Small intestine (tissue), 7 donors: Measurements from ENCODE around the gene VIPAS39. TPM values are rescaled to one million over a fixed set of nuclear protein-coding genes. Genes with fewer than 3 reads are reported as not detected.
A peak's percentile ranks its signal among the peaks of the same experiment; 100 is the strongest.
"Not testable (repeated sequence)": the region's sequence is repeated elsewhere in the genome, so short reads cannot be mapped to it uniquely, and the experiment has no call there.

Source experiments
- DNase-seq, 2 donors: peaks; one replicate each; pipeline versions ENCODE4 v3.0.0 to v3.0.0-alpha.2; 2013
- FAIRE-seq: peaks from 2 replicates; lab custom pipeline; 2012; peaks lifted over from hg19 to GRCh38; lab: Jason Lieb, UNC
- H3K27ac ChIP-seq, 3 donors: one replicate each; pipeline ENCODE4 v1.5.1; 2013; ENCODE audit warnings: low read length in 2 of 3, mild to moderate bottlenecking in 2 of 3, control low read depth in 1 of 3, inconsistent platforms in 1 of 3, low read depth in 1 of 3, moderate library complexity in 1 of 3
- H3K27me3 ChIP-seq, 3 donors: one replicate each; pipeline ENCODE4 v1.6.1; 2013; ENCODE audit warnings: low read length in 3 of 3, inconsistent platforms in 1 of 3; ENCODE audit not compliant: control insufficient read depth in 3 of 3, insufficient read depth in 3 of 3
- H3K36me3 ChIP-seq, 3 donors: one replicate each; pipeline ENCODE4 v1.6.1; 2013; ENCODE audit warnings: low read length in 3 of 3, inconsistent platforms in 1 of 3, low read depth in 1 of 3, mild to moderate bottlenecking in 1 of 3, moderate library complexity in 1 of 3; ENCODE audit not compliant: control insufficient read depth in 3 of 3, insufficient read depth in 2 of 3
- H3K4me1 ChIP-seq, 3 donors: one replicate each; pipeline ENCODE4 v1.6.1; 2013; ENCODE audit warnings: low read length in 2 of 3, inconsistent platforms in 1 of 3, low read depth in 1 of 3, mild to moderate bottlenecking in 1 of 3, moderate library complexity in 1 of 3; ENCODE audit not compliant: control insufficient read depth in 3 of 3, insufficient read depth in 2 of 3
- H3K4me3 ChIP-seq, 3 donors: one replicate each; pipeline ENCODE4 v1.5.1; 2013; ENCODE audit warnings: low read length in 3 of 3, control low read depth in 1 of 3, inconsistent platforms in 1 of 3, low read depth in 1 of 3, mild to moderate bottlenecking in 1 of 3, moderate library complexity in 1 of 3
- H3K9me3 ChIP-seq, 2 donors: one replicate each; pipeline ENCODE4 v1.6.1; 2013; ENCODE audit warnings: low read depth in 1 of 2, low read length in 1 of 2; ENCODE audit not compliant: control insufficient read depth in 2 of 2, insufficient read depth in 1 of 2
- WGBS, 3 donors: extraction: QIAGEN DNeasy Blood & Tissue Kit; methylation state at CpG; one replicate each; pipeline ENCODE4 v1.1.7; 2013; 5-methylcytosine and 5-hydroxymethylcytosine counted together
- polyA plus RNA-seq, 4 donors: library from polyadenylated mRNA; stranded (reverse) in 3 of 4; unstranded in 1 of 4; fragments of 200-250 nt in 3 of 4; fragments of 120-200 nt in 1 of 4; gene quantifications; one replicate each; pipeline versions ENCODE4 v1.2.1 to v1.2.3, GENCODE V29; 2013
- donor health status: healthy with polysubstance abuse.
- donor health status: control.
- donor health status: control.
- donor health status: Bipolar disorder and iron deficiency.
- donor health status: healthy.

The VIPAS39 gene
- polyA plus RNA-seq, 4 donors = 9.5 to 27.3 (median 12.7) TPM

GRCh38 chr14:77426396-77426795 lies 31.0 kb downstream of the VIPAS39 start:
- Histone ChIP-seq H3K27ac (no peak overlapping the region), H3K4me1 (no peaks in the 10 kb centered on the region), H3K27me3 (no peaks in the 10 kb centered on the region), H3K9me3 (no peaks in the 10 kb centered on the region), H3K36me3 (peaks cover 22 to 44% (median 31%) of the 10 kb centered on the region in 3 donors), H3K4me3 (no peak overlapping the region)
- FAIRE-seq (no peak), DNase-seq (no peak)
- WGBS, 3 donors = 96 to 98% (median 97%) methylated on average over 3 of the region's 3 CpGs

- H3K27ac ChIP-seq = no peak overlapping the region
- H3K4me3 ChIP-seq = no peak overlapping the region
- peaks cover 22 to 40% (median 31%) of the 10 kb centered on the region in 3 donors for H3K36me3 ChIP-seq
- FAIRE-seq = no peak
- WGBS, 3 donors = 86 to 98% (median 96%) methylated on average over 3 of the region's 3 CpGs
- no peaks in the 10 kb centered on the region for H3K27me3 ChIP-seq
- H3K4me1 ChIP-seq = no peaks in the 10 kb centered on the region
- peaks cover 0 to 1% of the 10 kb centered on the region in 2 donors for H3K9me3 ChIP-seq
- no peak for DNase-seq
These were observed 32.5 kb downstream of the VIPAS39 start for GRCh38 chr14:77424862-77425261.

GRCh38 chr14:77423423-77423822 lies 34.0 kb downstream of the VIPAS39 start, which contains the start of gene NOXRED1:
Gene NOXRED1, minus strand, starts transcription at chr14:77423523. Its CDS starts 634 bp downstream, at chr14:77422889.
- Histone ChIP-seq H3K36me3 (peaks cover 17 to 29% (median 20%) of the 10 kb centered on the region in 3 donors), H3K27ac (no peak within 1 kb of the TSS), H3K9me3 (peaks cover 0 to 13% of the 10 kb centered on the region in 2 donors), H3K4me3 (no peak within 1 kb of the TSS), H3K4me1 (no peaks in the 10 kb centered on the region), H3K27me3 (no peaks in the 10 kb centered on the region)
- FAIRE-seq = no peak
- no peak for DNase-seq
- 97 to 100% (median 99%) methylated on average over 1 of the region's 1 CpG for WGBS, 3 donors

- WGBS, 3 donors = 49 to 89% (median 69%) methylated on average over 2 of the region's 2 CpGs
- no peak for FAIRE-seq
These were observed 36.2 kb downstream of the VIPAS39 start for GRCh38 chr14:77421201-77421600.

GRCh38 chr14:77416836-77417235 lies 40.6 kb downstream of the VIPAS39 start:
- peaks cover 0 to 17% of the 10 kb centered on the region in 2 donors for H3K9me3 ChIP-seq
- WGBS, 3 donors = 93 to 96% (median 95%) methylated on average over 6 to 8 of the region's 8 CpGs
- no peak for FAIRE-seq
- H3K36me3 ChIP-seq = peaks cover 0 to 2% (median 0%) of the 10 kb centered on the region in 3 donors
- no peaks in the 10 kb centered on the region for H3K27me3 ChIP-seq
- H3K4me1 ChIP-seq = no peaks in the 10 kb centered on the region
- no peak for DNase-seq
- no peak overlapping the region for H3K4me3 ChIP-seq
- H3K27ac ChIP-seq = no peak overlapping the region

More at GRCh38 chr14:77421201-77421600, 36.2 kb downstream of the VIPAS39 start:
- Histone ChIP-seq H3K27ac (no peak overlapping the region), H3K36me3 (peaks cover 10 to 17% (median 12%) of the 10 kb centered on the region in 3 donors), H3K27me3 (no peaks in the 10 kb centered on the region), H3K4me1 (no peaks in the 10 kb centered on the region), H3K4me3 (no peak overlapping the region), H3K9me3 (peaks cover 0 to 17% of the 10 kb centered on the region in 2 donors)
- no peak for DNase-seq

DNA sequence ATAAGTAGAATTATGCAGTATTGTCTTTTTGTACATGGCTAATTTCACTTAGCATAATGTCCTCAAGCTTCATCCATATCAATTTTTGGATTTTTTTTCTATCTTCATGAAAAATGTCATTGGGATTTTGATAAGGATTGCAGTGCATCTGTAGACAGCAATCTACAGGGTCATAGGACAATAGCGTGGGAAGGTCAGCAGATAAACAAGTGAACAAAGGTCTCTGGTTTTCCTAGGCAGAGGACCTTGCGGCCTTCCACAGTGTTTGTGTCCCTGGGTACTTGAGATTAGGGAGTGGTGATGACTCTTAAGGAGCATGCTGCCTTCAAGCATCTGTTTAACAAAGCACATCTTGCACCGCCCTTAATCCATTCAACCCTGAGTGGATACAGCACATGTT lies 41.3 kb downstream of the VIPAS39 start:
- H3K36me3 ChIP-seq, H3K27me3 ChIP-seq, FAIRE-seq, H3K4me1 ChIP-seq, H3K4me3 ChIP-seq, DNase-seq, H3K27ac ChIP-seq: not testable (repeated sequence)
- peaks cover 0 to 17% of the 10 kb centered on the region in 2 donors for H3K9me3 ChIP-seq
- WGBS, 3 donors = 43 to 79% (median 59%) methylated on average over 2 of the region's 3 CpGs

DNA sequence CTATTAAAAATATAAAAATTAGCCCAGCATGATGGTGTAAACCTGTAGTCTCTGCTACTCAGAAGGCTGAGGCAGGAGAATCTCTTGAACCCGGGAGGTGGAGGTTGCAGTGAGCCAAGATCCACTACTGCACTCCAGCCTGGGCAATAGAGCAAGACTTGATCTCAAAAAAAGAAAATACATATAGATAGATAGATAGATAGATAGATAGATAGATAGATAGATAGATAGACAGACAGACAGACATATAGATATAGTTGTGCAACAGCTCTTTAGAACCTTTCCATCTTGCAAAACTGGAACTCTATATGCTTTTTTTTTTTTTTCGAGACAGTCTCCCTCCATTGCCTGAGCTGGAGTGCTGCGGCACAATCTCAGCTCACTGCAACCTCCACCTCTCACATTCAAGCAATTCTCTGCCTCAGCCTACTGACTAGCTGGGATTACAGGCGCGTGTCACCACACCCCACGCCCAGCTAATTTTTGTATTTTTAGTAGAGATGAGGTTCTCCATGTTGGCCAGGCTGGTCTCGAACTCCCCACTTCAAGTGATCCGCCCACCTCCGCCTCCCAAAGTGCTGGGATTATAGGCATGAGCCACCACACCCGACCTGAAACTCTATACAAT lies 41.9 kb downstream of the VIPAS39 start:
- not testable (repeated sequence) for H3K4me3 ChIP-seq, DNase-seq, H3K36me3 ChIP-seq, H3K4me1 ChIP-seq, FAIRE-seq, H3K27me3 ChIP-seq, H3K27ac ChIP-seq
- whole genome bisulfite sequencing, 3 donors = 92 to 95% (median 94%) methylated on average over 10 of the region's 10 CpGs
- peaks cover 0 to 17% of the 10 kb centered on the region in 2 donors for H3K9me3 ChIP-seq

DNA sequence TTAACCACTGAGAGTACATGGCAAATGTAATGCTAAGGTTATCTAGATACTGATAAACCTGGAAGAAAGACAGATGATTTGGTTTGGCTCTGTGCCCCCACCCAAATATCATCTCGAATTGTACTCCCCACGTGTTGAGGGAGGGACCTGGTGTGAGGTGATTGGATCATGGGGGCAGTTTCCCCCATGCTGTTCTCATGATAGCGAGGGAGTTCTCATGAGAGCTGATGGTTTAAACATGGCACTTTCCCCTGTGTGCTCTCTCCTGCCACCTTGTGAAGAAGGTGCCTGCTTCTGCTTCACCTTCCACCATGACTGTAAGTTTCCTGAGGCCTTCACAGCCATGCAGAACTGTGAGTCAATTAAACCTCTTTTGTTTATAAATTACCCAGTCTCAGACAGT lies 48.3 kb downstream of the VIPAS39 start:
- 51 to 63% (median 57%) methylated on average over 3 of the region's 3 CpGs for WGBS, 3 donors
- H3K4me1 ChIP-seq = no peaks in the 10 kb centered on the region
- peak; percentile 26 to 28 for DNase-seq
- H3K9me3 ChIP-seq = no peaks in the 10 kb centered on the region
- no peaks in the 10 kb centered on the region for H3K27me3 ChIP-seq
- FAIRE-seq = no peak
- no peak overlapping the region for H3K4me3 ChIP-seq
- no peaks in the 10 kb centered on the region for H3K36me3 ChIP-seq
- H3K27ac ChIP-seq = no peak overlapping the region
